IPS-20b (cell line): ENCODE measurements around the gene TMEM45B.
"Not testable (repeated sequence)": the region's sequence is repeated elsewhere in the genome, so short reads cannot be mapped to it uniquely, and the experiment has no call there.

Experiments used
- H3K27ac ChIP-seq: one replicate; pipeline ENCODE4 v1.5.1; 2013; ENCODE audit warnings: low read length
- H3K27me3 ChIP-seq: 2 replicates; pipeline ENCODE4 v1.6.1; 2013; ENCODE audit warnings: mild to moderate bottlenecking, low read length, inconsistent platforms; ENCODE audit not compliant: insufficient read depth
- H3K36me3 ChIP-seq: 2 replicates; pipeline ENCODE4 v1.6.1; 2013; ENCODE audit warnings: low read depth, mild to moderate bottlenecking, inconsistent platforms, low read length, moderate library complexity; ENCODE audit not compliant: insufficient read depth
- H3K4me1 ChIP-seq: 2 replicates; pipeline ENCODE4 v1.6.1; 2013; ENCODE audit warnings: mild to moderate bottlenecking, control low read depth, inconsistent platforms, low read length, moderate library complexity; ENCODE audit not compliant: insufficient read depth
- H3K4me3 ChIP-seq: 2 replicates; pipeline ENCODE4 v1.5.1; 2013; ENCODE audit warnings: mild to moderate bottlenecking, low read length, inconsistent platforms
- H3K9ac ChIP-seq: 2 replicates; pipeline ENCODE4 v1.6.1; 2013; ENCODE audit warnings: low read depth, mild to moderate bottlenecking, inconsistent platforms, low read length, moderate library complexity
- H3K9me3 ChIP-seq: 2 replicates; pipeline ENCODE4 v1.6.1; 2013; ENCODE audit warnings: mild to moderate bottlenecking, low read depth, low read length, inconsistent platforms; ENCODE audit not compliant: insufficient read depth

The TMEM45B gene

GRCh38 chr11:129815596-129816461, at the start of gene TMEM45B:
TMEM45B (plus strand) TSS chr11:129815848; CDS start chr11:129852483, 36,635 bp downstream.
- Histone ChIP-seq H3K4me3 (peak within 1 kb of the TSS; percentile 67; the same call in 1 of the 2 replicates), H3K27ac (no peak within 1 kb of the TSS), H3K9me3 (no peaks in the 10 kb centered on the region), H3K4me1 (no peaks in the 10 kb centered on the region), H3K27me3 (peaks cover 65% of the 10 kb centered on the region), H3K9ac (no peak within 1 kb of the TSS), H3K36me3 (no peaks in the 10 kb centered on the region)

GRCh38 chr11:129766898-129767604, 48.6 kb upstream of the TMEM45B start:
- no peak overlapping the region for H3K27ac ChIP-seq
- no peaks in the 10 kb centered on the region for H3K4me1 ChIP-seq
- H3K36me3 ChIP-seq, result no peaks in the 10 kb centered on the region
- no peak overlapping the region for H3K4me3 ChIP-seq
- no peaks in the 10 kb centered on the region for H3K27me3 ChIP-seq
- H3K9ac ChIP-seq, result no peak overlapping the region
- no peaks in the 10 kb centered on the region for H3K9me3 ChIP-seq

- no peak overlapping the region for H3K9ac ChIP-seq
- no peaks in the 10 kb centered on the region for H3K36me3 ChIP-seq
- H3K27me3 ChIP-seq, result no peaks in the 10 kb centered on the region
- H3K27ac ChIP-seq, result no peak overlapping the region
- H3K9me3 ChIP-seq, result no peaks in the 10 kb centered on the region; the same call in 1 of the 2 replicates
- H3K4me3 ChIP-seq, result no peak overlapping the region
- H3K4me1 ChIP-seq, result no peaks in the 10 kb centered on the region
Observed at GRCh38 chr11:129767827-129768226, 47.8 kb upstream of the TMEM45B start.

GRCh38 chr11:129768356-129768755, 47.3 kb upstream of the TMEM45B start:
- Histone ChIP-seq H3K9me3 (no peaks in the 10 kb centered on the region; the same call in 1 of the 2 replicates), H3K36me3 (no peaks in the 10 kb centered on the region), H3K4me1 (no peaks in the 10 kb centered on the region), H3K4me3 (no peak overlapping the region), H3K9ac (no peak overlapping the region), H3K27ac (no peak overlapping the region), H3K27me3 (no peaks in the 10 kb centered on the region)

- no peaks in the 10 kb centered on the region for H3K36me3 ChIP-seq
- H3K27me3 ChIP-seq, result no peaks in the 10 kb centered on the region
- no peak overlapping the region for H3K9ac ChIP-seq
- H3K4me3 ChIP-seq, result no peak overlapping the region
- H3K27ac ChIP-seq, result no peak overlapping the region
- H3K9me3 ChIP-seq, result no peaks in the 10 kb centered on the region; the same call in 1 of the 2 replicates
- no peaks in the 10 kb centered on the region for H3K4me1 ChIP-seq
Observed at GRCh38 chr11:129769059-129769458, 46.6 kb upstream of the TMEM45B start.

- no peak overlapping the region for H3K4me3 ChIP-seq
- no peaks in the 10 kb centered on the region for H3K27me3 ChIP-seq
- no peak overlapping the region for H3K27ac ChIP-seq
- H3K9me3 ChIP-seq, result no peaks in the 10 kb centered on the region; the same call in 1 of the 2 replicates
- no peak overlapping the region for H3K9ac ChIP-seq
- no peaks in the 10 kb centered on the region for H3K36me3 ChIP-seq
- H3K4me1 ChIP-seq, result no peaks in the 10 kb centered on the region
Observed at GRCh38 chr11:129770993-129771392, 44.7 kb upstream of the TMEM45B start.

- H3K9me3 ChIP-seq, H3K4me1 ChIP-seq, H3K27me3 ChIP-seq, H3K9ac ChIP-seq, H3K27ac ChIP-seq, H3K36me3 ChIP-seq, H3K4me3 ChIP-seq: not testable (repeated sequence)
Observed at GRCh38 chr11:129771456-129771855, 44.2 kb upstream of the TMEM45B start.

GRCh38 chr11:129778877-129779276, 36.8 kb upstream of the TMEM45B start:
- Histone ChIP-seq H3K9me3 (no peaks in the 10 kb centered on the region), H3K4me1 (no peaks in the 10 kb centered on the region), H3K4me3 (no peak overlapping the region), H3K36me3 (no peaks in the 10 kb centered on the region), H3K27ac (no peak overlapping the region), H3K9ac (no peak overlapping the region), H3K27me3 (no peaks in the 10 kb centered on the region)

GRCh38 chr11:129779342-129779741, 36.3 kb upstream of the TMEM45B start:
- H3K9me3 ChIP-seq, result no peaks in the 10 kb centered on the region
- H3K27me3 ChIP-seq, result no peaks in the 10 kb centered on the region
- H3K4me3 ChIP-seq, result no peak overlapping the region
- H3K27ac ChIP-seq, result no peak overlapping the region
- H3K4me1 ChIP-seq, result no peaks in the 10 kb centered on the region
- no peak overlapping the region for H3K9ac ChIP-seq
- no peaks in the 10 kb centered on the region for H3K36me3 ChIP-seq

- no peaks in the 10 kb centered on the region for H3K4me1 ChIP-seq
- no peak overlapping the region for H3K27ac ChIP-seq
- no peaks in the 10 kb centered on the region for H3K9me3 ChIP-seq
- H3K36me3 ChIP-seq, result no peaks in the 10 kb centered on the region
- H3K27me3 ChIP-seq, result no peaks in the 10 kb centered on the region
- H3K4me3 ChIP-seq, result no peak overlapping the region
- no peak overlapping the region for H3K9ac ChIP-seq
Observed at GRCh38 chr11:129785383-129786111, 30.1 kb upstream of the TMEM45B start.

GRCh38 chr11:129786112-129786416, 29.6 kb upstream of the TMEM45B start:
- H3K27ac ChIP-seq, H3K4me3 ChIP-seq, H3K9ac ChIP-seq, H3K4me1 ChIP-seq, H3K9me3 ChIP-seq, H3K27me3 ChIP-seq, H3K36me3 ChIP-seq: not testable (repeated sequence)
